ENCODE results near the gene TSPAN32.
"Not testable (repeated sequence)": the region's sequence is repeated elsewhere in the genome, so short reads cannot be mapped to it uniquely, and the experiment has no call there.

DNA sequence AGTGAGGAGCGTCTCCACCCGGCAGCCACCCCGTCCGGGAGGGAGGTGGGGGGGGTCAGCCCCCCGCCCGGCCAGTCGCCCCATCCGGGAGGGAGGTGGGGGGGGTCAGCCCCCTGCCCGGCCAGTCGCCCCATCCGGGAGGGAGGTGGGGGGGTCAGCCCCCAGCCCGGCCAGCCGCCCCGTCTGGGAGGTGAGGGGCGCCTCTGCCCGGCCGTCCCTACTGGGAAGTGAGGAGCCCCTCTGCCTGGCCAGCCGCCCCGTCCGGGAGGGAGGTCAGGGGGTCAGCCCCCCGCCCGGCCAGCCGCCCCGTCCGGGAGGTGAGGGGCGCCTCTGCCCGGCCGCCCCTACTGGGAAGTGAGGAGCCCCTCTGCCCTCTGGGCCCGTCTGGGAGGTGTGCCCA, 30.8 kb downstream of the TSPAN32 start:
- TF ChIP-seq, protein P1, sequence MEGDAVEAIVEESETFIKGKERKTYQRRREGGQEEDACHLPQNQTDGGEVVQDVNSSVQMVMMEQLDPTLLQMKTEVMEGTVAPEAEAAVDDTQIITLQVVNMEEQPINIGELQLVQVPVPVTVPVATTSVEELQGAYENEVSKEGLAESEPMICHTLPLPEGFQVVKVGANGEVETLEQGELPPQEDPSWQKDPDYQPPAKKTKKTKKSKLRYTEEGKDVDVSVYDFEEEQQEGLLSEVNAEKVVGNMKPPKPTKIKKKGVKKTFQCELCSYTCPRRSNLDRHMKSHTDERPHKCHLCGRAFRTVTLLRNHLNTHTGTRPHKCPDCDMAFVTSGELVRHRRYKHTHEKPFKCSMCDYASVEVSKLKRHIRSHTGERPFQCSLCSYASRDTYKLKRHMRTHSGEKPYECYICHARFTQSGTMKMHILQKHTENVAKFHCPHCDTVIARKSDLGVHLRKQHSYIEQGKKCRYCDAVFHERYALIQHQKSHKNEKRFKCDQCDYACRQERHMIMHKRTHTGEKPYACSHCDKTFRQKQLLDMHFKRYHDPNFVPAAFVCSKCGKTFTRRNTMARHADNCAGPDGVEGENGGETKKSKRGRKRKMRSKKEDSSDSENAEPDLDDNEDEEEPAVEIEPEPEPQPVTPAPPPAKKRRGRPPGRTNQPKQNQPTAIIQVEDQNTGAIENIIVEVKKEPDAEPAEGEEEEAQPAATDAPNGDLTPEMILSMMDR (conservative IDR thresholded peaks at IDR 0.05 in 1 of 2, IDR thresholded peaks at IDR 0.05 in 1 of 2; ENCODE audit: low read depth in 1 of 2, low read length in 2 of 2), result not testable (repeated sequence)
- not testable (repeated sequence) for TF ChIP-seq EZH2 (IDR thresholded peaks at IDR 0.05; ENCODE audit: low read length, missing control alignments)

Measured in fibroblast of lung (primary cell).